Lower lobe of right lung (tissue), 2 donors: ENCODE results near the gene PPP1R11. TPM values are rescaled to one million over a fixed set of nuclear protein-coding genes. Genes with fewer than 3 reads are reported as not detected.

ENCODE experiments used
- ATAC-seq, 2 donors: fragments of 200-7000 bp; cut with Tn5 transposase; one replicate each; pipeline ENCODE4 v1.9.1; 2020 to 2022; ENCODE audit warnings: mild to moderate bottlenecking in 2 of 2, moderate library complexity in 2 of 2
- DNase-seq: peaks from one replicate; pipeline ENCODE4 v3.0.0-alpha.2; 2020
- H3K27ac ChIP-seq: fragments of 200-600 bp; one replicate; pipeline ENCODE4 v1.8.0; 2022
- H3K27me3 ChIP-seq: fragments of 200-600 bp; one replicate; pipeline ENCODE4 v1.8.0; 2022; ENCODE audit warnings: low read depth
- H3K36me3 ChIP-seq: fragments of 200-600 bp; one replicate; pipeline ENCODE4 v1.8.0; 2022; ENCODE audit warnings: mild to moderate bottlenecking
- H3K4me1 ChIP-seq: fragments of 200-600 bp; one replicate; pipeline ENCODE4 v1.8.0; 2022
- H3K4me3 ChIP-seq: fragments of 200-600 bp; one replicate; pipeline ENCODE4 v1.8.0; 2022; ENCODE audit warnings: mild to moderate bottlenecking
- H3K9me3 ChIP-seq: fragments of 200-600 bp; one replicate; pipeline ENCODE4 v1.8.0; 2022
- intact Hi-C: fragments of 100-400 bp; cut with DNase I; formaldehyde crosslinking; loops from one replicate; pipeline ENCODE4 v1.11.0; 2022
- total RNA-seq: library from RNA; stranded (reverse); fragmentation: NEBNext Ultra II Directional; extraction: Animal tissue kit (Norgen Biotek cat#: 25700); gene quantifications from one replicate; pipeline ENCODE4 v1.2.1, GENCODE V29; 2021
- TF ChIP-seq, protein P1 (sequence below): fragments of 200-600 bp; IDR thresholded peaks from one replicate; pipeline ENCODE4 v1.8.0; 2022; ENCODE audit warnings: antibody characterized with exemption, mild to moderate bottlenecking
- donor health status: DM: no; HTN: yes; CAD: no; lungs with severe emphysema.

PPP1R11 gene
- total RNA-seq, 1 donor from 2014 or later, result 65.7 TPM

DNA sequence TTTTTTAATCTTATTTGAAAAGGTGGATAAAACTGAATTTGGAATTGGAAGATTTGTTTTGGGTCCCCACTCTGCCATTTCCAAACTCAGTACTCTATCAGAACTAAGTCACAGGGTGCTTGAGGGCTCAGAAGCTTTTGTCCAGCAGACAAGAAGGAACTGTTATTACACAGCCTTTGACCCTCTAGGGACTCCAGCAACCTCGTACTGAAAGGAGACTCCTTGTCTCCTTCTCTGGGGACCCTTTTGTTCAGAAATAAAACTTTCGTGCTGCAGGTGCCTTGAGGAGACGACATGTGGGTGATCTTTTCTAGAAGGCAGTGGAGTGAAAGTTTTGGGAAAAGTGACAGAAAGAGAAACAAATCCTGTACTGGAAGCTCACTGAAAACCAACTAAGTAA lies 13.3 kb upstream of the PPP1R11 start:
- Histone ChIP-seq H3K27ac (no peak overlapping the region), H3K27me3 (no peaks in the 10 kb centered on the region), H3K4me1 (no peaks in the 10 kb centered on the region), H3K9me3 (no peaks in the 10 kb centered on the region), H3K36me3 (peaks cover 38% of the 10 kb centered on the region), H3K4me3 (no peak overlapping the region)
- DNase-seq, result no peak
- TF ChIP-seq, protein P1, sequence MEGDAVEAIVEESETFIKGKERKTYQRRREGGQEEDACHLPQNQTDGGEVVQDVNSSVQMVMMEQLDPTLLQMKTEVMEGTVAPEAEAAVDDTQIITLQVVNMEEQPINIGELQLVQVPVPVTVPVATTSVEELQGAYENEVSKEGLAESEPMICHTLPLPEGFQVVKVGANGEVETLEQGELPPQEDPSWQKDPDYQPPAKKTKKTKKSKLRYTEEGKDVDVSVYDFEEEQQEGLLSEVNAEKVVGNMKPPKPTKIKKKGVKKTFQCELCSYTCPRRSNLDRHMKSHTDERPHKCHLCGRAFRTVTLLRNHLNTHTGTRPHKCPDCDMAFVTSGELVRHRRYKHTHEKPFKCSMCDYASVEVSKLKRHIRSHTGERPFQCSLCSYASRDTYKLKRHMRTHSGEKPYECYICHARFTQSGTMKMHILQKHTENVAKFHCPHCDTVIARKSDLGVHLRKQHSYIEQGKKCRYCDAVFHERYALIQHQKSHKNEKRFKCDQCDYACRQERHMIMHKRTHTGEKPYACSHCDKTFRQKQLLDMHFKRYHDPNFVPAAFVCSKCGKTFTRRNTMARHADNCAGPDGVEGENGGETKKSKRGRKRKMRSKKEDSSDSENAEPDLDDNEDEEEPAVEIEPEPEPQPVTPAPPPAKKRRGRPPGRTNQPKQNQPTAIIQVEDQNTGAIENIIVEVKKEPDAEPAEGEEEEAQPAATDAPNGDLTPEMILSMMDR, result no peak
- no peak for ATAC-seq
- intact Hi-C loops, result no loop called here

DNA sequence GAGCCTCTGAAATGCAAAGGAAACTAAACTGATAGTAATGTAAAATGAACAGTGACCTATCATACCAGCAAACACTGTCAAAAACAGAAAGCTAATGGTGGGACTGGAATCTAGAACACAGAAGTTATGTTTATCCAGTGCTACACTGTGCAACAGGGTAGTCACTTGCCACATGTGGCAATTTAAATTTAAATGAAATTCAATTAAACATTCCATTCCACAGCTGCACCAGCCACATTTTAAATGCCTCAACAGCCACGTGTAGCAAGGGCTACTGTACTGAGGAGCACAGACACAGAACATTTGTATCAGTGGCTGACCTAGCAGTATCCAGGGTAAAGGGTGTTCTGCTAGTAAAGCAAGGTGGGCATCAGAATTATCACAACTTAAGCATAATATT lies 11.5 kb upstream of the PPP1R11 start:
- TF ChIP-seq, protein P1, result no peak
- intact Hi-C loops, result no loop called here
- ATAC-seq, result no peak

DNA sequence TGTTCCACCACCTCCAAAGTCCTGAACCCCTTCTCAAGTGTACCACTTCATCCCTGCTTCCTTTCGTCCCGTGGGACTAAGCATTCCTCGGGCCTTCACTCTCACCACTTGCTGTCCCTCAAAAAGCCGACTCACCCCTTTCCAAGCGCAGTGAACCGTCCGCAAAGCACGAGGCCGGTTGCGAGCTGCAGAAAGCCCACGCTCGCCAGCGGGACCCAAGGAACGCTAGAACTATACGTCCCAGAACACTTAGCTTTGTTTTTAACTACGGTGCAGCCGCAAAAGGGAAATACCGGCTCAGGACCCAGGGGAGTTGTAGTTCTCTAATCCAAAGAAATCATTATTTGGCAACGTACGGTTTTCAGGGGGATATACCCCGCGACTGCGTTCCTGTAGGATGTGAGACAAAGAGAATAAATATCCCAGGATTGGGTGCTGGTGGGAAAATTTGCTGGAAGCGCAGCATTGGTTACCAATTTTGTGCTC lies 6.3 kb upstream of the PPP1R11 start:
- TF ChIP-seq, protein P1, result no peak
- Histone ChIP-seq H3K4me3 (peak overlapping the region; percentile 76), H3K4me1 (peaks cover 30% of the 10 kb centered on the region), H3K36me3 (peaks cover 42% of the 10 kb centered on the region), H3K9me3 (no peaks in the 10 kb centered on the region), H3K27ac (peak overlapping the region; percentile 87), H3K27me3 (no peaks in the 10 kb centered on the region)
- ATAC-seq (peak; percentile 42), DNase-seq (peak; percentile 56)
- intact Hi-C loops, result no loop called here

More for the DNA sequence above, 11.5 kb upstream of the PPP1R11 start:
- Histone ChIP-seq H3K4me1 (peaks cover 9% of the 10 kb centered on the region), H3K27me3 (no peaks in the 10 kb centered on the region), H3K4me3 (no peak overlapping the region), H3K36me3 (peaks cover 38% of the 10 kb centered on the region), H3K9me3 (no peaks in the 10 kb centered on the region), H3K27ac (no peak overlapping the region)
- DNase-seq, result no peak

DNA sequence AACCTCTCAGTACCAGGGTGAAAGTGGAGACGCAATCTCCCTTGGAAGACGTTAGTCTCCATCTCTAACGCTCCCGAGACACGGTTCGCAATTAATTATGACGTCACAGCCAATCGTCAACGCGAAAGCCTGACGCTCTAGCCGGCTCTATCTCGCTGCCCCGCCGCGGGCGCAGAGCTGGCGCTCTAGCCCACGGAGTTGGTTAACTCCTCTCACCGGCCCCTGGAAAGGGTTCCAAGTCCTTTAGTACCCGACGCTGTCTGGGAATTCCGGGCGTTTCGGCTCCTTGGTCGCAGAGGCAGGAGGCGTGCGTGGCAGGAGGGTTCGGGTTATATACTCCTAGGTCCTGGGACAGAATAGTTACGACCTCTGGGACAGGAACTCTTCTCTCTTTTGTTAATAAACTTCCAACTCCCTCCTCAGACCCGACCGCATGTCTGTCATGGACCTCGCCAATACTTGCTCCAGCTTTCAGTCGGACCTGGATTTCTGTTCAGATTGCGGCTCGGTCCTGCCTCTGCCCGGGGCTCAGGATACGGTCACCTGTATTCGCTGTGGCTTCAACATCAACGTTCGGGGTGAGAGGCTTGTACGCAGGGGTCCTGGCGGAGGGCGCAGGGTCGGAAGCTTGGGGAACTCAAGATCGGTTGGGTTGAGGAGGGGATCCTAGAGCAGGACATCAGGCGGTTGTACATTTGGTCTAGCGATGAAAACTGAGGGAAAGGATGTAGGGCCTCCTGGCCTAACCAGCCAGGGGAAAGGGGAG lies 5.7 kb upstream of the PPP1R11 start, which contains the start of gene POLR1H:
Gene POLR1H (plus strand): TSS at position 174 of the 766 bp plus-strand sequence. CDS start 260 bp downstream, at position 434.
- peak; percentile 98 to 99 for ATAC-seq
- TF ChIP-seq, protein P1, result no peak
- H3K27ac ChIP-seq, result peak within 1 kb of the TSS; percentile 87
- H3K4me1 ChIP-seq, result peaks cover 36% of the 10 kb centered on the region
- H3K27me3 ChIP-seq, result no peaks in the 10 kb centered on the region
- DNase-seq, result peak; percentile 94
- H3K36me3 ChIP-seq, result peaks cover 36% of the 10 kb centered on the region
- intact Hi-C loops, result no loop called here
- no peaks in the 10 kb centered on the region for H3K9me3 ChIP-seq
- H3K4me3 ChIP-seq, result peak within 1 kb of the TSS; percentile 76

DNA sequence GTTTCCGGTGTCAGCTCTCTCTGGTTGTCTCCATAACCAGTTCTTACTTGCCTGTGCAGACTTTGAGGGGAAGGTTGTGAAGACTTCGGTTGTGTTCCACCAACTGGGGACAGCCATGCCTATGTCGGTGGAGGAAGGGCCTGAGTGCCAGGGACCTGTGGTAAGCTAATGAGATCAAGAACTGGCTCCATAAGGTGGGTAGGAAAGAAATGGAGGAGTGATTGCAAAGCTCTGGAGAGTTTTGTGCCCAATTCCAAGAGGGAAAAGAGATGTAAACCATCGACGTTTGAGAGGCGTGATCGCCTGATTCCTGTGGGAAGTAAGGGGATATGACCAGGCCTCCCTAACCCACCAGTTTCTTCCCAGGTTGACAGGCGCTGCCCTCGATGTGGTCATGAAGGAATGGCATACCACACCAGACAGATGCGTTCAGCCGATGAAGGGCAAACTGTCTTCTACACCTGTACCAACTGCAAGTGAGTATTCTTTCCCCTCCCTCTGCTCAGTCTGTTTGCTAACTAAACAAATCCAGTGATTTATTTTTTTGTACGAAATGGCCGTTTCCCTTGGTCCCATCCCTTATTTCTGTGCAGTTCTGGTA lies 5.0 kb upstream of the PPP1R11 start:
- H3K4me3 ChIP-seq, result peak overlapping the region; percentile 76
- DNase-seq, result no peak

More for the DNA sequence above, 5.0 kb upstream of the PPP1R11 start:
- Histone ChIP-seq H3K4me1 (peaks cover 38% of the 10 kb centered on the region), H3K27me3 (no peaks in the 10 kb centered on the region), H3K27ac (peak overlapping the region; percentile 87), H3K9me3 (no peaks in the 10 kb centered on the region), H3K36me3 (peaks cover 30% of the 10 kb centered on the region)
- ATAC-seq, result peak in 1 of 2 donors; percentile 37
- intact Hi-C loops, result no loop called here
- TF ChIP-seq, protein P1, result no peak
